ENCODE results near the gene ATXN1.

Gene ATXN1

GRCh38 chr6:16490616-16491015, 270.6 kb downstream of the ATXN1 start:
- DNase-seq: no peak

GRCh38 chr6:16488813-16489212, 272.4 kb downstream of the ATXN1 start:
- DNase-seq: no peak

- DNase-seq: no peak
Observed at GRCh38 chr6:16487996-16488674, 273.1 kb downstream of the ATXN1 start.

GRCh38 chr6:16486661-16487060, 274.6 kb downstream of the ATXN1 start:
- no peak for DNase-seq

- no peak for DNase-seq
Observed at GRCh38 chr6:16483315-16483875, 277.9 kb downstream of the ATXN1 start.

- DNase-seq: no peak
Observed at GRCh38 chr6:16482702-16483314, 278.5 kb downstream of the ATXN1 start.

GRCh38 chr6:16481697-16482399, 279.4 kb downstream of the ATXN1 start:
- DNase-seq: no peak

GRCh38 chr6:16480763-16481560, 280.3 kb downstream of the ATXN1 start:
- no peak for DNase-seq

- no peak for DNase-seq
Observed at GRCh38 chr6:16477367-16478149, 283.7 kb downstream of the ATXN1 start.

- DNase-seq: no peak
Observed at GRCh38 chr6:16476861-16477260, 284.4 kb downstream of the ATXN1 start.

GRCh38 chr6:16475494-16475781, 285.8 kb downstream of the ATXN1 start:
- DNase-seq: no peak

GRCh38 chr6:16474772-16475493, 286.3 kb downstream of the ATXN1 start:
- DNase-seq: no peak

- no peak for DNase-seq
Observed at GRCh38 chr6:16473908-16474771, 287.1 kb downstream of the ATXN1 start.

GRCh38 chr6:16473184-16473907, 287.9 kb downstream of the ATXN1 start:
- DNase-seq: no peak

GRCh38 chr6:16472349-16473069, 288.8 kb downstream of the ATXN1 start:
- DNase-seq: no peak

- DNase-seq: no peak
Observed at GRCh38 chr6:16471910-16472297, 289.4 kb downstream of the ATXN1 start.

- peak; percentile 5 for DNase-seq
Observed at GRCh38 chr6:16471222-16471909, 289.9 kb downstream of the ATXN1 start.

GRCh38 chr6:16470502-16471221, 290.6 kb downstream of the ATXN1 start:
- no peak for DNase-seq
